Suprapubic skin (tissue), 4 donors: Measurements from ENCODE around the gene CARD8.
"Not testable (repeated sequence)": the region's sequence is repeated elsewhere in the genome, so short reads cannot be mapped to it uniquely, and the experiment has no call there.

ENCODE experiments used
- POLR2A ChIP-seq, 2 donors: fragments of 450-650 bp; IDR thresholded peaks; one replicate each; pipeline ENCODE4 v1.6.1; 2017; ENCODE audit warnings: antibody characterized with exemption in 2 of 2, mild to moderate bottlenecking in 2 of 2, moderate library complexity in 2 of 2
- POLR2AphosphoS5 ChIP-seq, 3 donors: sonication (generic); formaldehyde crosslinking; IDR thresholded peaks; one replicate each; pipeline ENCODE4 v1.6.1; 2017; ENCODE audit warnings: antibody characterized with exemption in 3 of 3
- TF ChIP-seq, protein P1 (sequence below), 2 donors: fragments of 200-600 bp in 1 of 2; fragments of 450-650 bp in 1 of 2; sonication (generic) in 1 of 2; IDR thresholded peaks; one replicate each; pipeline ENCODE4 v1.5.1; 2016 to 2019; ENCODE audit warnings: antibody characterized with exemption in 2 of 2, mild to moderate bottlenecking in 1 of 2, moderate library complexity in 1 of 2

DNA sequence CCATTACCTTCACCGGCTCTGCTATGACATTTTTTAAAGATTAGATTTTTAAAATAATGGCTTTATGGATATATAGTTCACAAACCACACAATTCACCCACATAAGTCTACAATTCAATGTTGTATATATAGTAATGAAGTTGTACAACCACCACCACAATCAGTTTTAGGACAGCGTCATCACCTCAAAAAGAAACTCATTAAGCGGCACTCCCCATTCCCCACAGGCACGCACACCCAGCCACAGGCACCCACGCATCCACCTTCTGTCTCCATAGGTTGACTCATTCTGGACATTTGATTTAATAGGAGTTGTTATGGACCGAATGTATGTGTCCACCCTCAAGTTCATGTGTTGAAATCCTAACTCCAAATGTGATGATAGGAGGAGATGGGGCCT, 13.9 kb downstream of the CARD8 start:
- not testable (repeated sequence) for TF ChIP-seq POLR2AphosphoS5, POLR2A (IDR thresholded peaks at IDR 0.05)
- TF ChIP-seq, protein P1, sequence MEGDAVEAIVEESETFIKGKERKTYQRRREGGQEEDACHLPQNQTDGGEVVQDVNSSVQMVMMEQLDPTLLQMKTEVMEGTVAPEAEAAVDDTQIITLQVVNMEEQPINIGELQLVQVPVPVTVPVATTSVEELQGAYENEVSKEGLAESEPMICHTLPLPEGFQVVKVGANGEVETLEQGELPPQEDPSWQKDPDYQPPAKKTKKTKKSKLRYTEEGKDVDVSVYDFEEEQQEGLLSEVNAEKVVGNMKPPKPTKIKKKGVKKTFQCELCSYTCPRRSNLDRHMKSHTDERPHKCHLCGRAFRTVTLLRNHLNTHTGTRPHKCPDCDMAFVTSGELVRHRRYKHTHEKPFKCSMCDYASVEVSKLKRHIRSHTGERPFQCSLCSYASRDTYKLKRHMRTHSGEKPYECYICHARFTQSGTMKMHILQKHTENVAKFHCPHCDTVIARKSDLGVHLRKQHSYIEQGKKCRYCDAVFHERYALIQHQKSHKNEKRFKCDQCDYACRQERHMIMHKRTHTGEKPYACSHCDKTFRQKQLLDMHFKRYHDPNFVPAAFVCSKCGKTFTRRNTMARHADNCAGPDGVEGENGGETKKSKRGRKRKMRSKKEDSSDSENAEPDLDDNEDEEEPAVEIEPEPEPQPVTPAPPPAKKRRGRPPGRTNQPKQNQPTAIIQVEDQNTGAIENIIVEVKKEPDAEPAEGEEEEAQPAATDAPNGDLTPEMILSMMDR (IDR thresholded peaks at IDR 0.05): not testable (repeated sequence)
